Vagina (tissue), 2 donors: Measurements from ENCODE around the gene PPP1R14B. TPM values are rescaled to one million over a fixed set of nuclear protein-coding genes. Genes with fewer than 3 reads are reported as not detected.

Experiments
- DNase-seq, 2 donors: peaks; one replicate each; pipeline ENCODE4 v3.0.0-alpha.2; 2017; ENCODE audit errors: extremely low spot score in 2 of 2
- H3K27ac ChIP-seq: fragments of 200-600 bp; sonication (generic); one replicate; pipeline ENCODE4 v1.5.1; 2019
- H3K27me3 ChIP-seq: fragments of 200-600 bp; sonication (generic); one replicate; pipeline ENCODE4 v1.5.1; 2019
- H3K36me3 ChIP-seq, 2 donors: fragments of 200-600 bp; sonication (generic); one replicate each; pipeline ENCODE4 v1.5.1; 2017 to 2019
- H3K4me1 ChIP-seq: fragments of 200-600 bp; sonication (generic); one replicate; pipeline ENCODE4 v1.5.1; 2019
- H3K4me3 ChIP-seq, 2 donors: fragments of 200-600 bp; sonication (generic); 1 replicate in 1 of 2; 2 replicates in 1 of 2; pipeline ENCODE4 v1.5.1; 2016 to 2019
- H3K9me3 ChIP-seq: fragments of 200-600 bp; sonication (generic); one replicate; pipeline ENCODE4 v1.5.1; 2019
- POLR2A ChIP-seq, 2 donors: fragments of 450-650 bp; IDR thresholded peaks; one replicate each; pipeline ENCODE4 v1.6.1; 2017; ENCODE audit warnings: antibody characterized with exemption in 2 of 2, mild to moderate bottlenecking in 2 of 2, moderate library complexity in 2 of 2
- POLR2AphosphoS5 ChIP-seq, 2 donors: sonication (generic); formaldehyde crosslinking; IDR thresholded peaks; one replicate each; pipeline ENCODE4 v1.9.0; 2017; ENCODE audit warnings: antibody characterized with exemption in 2 of 2, mild to moderate bottlenecking in 2 of 2, low read depth in 1 of 2; ENCODE audit not compliant: insufficient read depth in 1 of 2
- intact Hi-C: fragments of 100-400 bp; cut with DNase I; formaldehyde crosslinking; loops from one replicate; pipeline ENCODE4 v1.15.1; 2023
- total RNA-seq: library from RNA; depleted of rRNA; stranded (reverse); fragments of >200 nt; gene quantifications from one replicate; pipeline ENCODE4 v1.2.3, GENCODE V29; 2016
- TF ChIP-seq, protein P1 (sequence below), 3 experiments: fragments of 450-650 bp in 2 of 3; fragments of 200-600 bp in 1 of 3; sonication (generic) in 1 of 3; IDR thresholded peaks; one replicate each; pipeline ENCODE4 v1.5.1; 2017 to 2019; ENCODE audit warnings: antibody characterized with exemption in 3 of 3, mild to moderate bottlenecking in 2 of 3, moderate library complexity in 2 of 3

Gene PPP1R14B
- total RNA-seq, 1 donor from 2014 or later, result 85.2 TPM

GRCh38 chr11:64218628-64219353 is 28.0 kb downstream of the PPP1R14B start:
- no peak overlapping the region for H3K4me3 ChIP-seq
- intact Hi-C loops, result no loop called here
- no peaks in the 10 kb centered on the region for H3K9me3 ChIP-seq
- no peak overlapping the region for H3K27ac ChIP-seq
- no peaks in the 10 kb centered on the region for H3K36me3 ChIP-seq
- peaks cover 10% of the 10 kb centered on the region for H3K4me1 ChIP-seq
- no peaks in the 10 kb centered on the region for H3K27me3 ChIP-seq
- TF ChIP-seq POLR2A (IDR thresholded peaks at IDR 0.05) (no peak), POLR2AphosphoS5 (IDR thresholded peaks at IDR 0.05; ENCODE audit: insufficient read depth in 1 of 2, low read depth in 1 of 2) (no peak)
- TF ChIP-seq, protein P1, sequence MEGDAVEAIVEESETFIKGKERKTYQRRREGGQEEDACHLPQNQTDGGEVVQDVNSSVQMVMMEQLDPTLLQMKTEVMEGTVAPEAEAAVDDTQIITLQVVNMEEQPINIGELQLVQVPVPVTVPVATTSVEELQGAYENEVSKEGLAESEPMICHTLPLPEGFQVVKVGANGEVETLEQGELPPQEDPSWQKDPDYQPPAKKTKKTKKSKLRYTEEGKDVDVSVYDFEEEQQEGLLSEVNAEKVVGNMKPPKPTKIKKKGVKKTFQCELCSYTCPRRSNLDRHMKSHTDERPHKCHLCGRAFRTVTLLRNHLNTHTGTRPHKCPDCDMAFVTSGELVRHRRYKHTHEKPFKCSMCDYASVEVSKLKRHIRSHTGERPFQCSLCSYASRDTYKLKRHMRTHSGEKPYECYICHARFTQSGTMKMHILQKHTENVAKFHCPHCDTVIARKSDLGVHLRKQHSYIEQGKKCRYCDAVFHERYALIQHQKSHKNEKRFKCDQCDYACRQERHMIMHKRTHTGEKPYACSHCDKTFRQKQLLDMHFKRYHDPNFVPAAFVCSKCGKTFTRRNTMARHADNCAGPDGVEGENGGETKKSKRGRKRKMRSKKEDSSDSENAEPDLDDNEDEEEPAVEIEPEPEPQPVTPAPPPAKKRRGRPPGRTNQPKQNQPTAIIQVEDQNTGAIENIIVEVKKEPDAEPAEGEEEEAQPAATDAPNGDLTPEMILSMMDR (IDR thresholded peaks at IDR 0.05), result no peak
- no peak for DNase-seq

GRCh38 chr11:64216879-64217278 is 29.9 kb downstream of the PPP1R14B start:
- no peaks in the 10 kb centered on the region for H3K9me3 ChIP-seq
- no peak overlapping the region for H3K27ac ChIP-seq
- no peak overlapping the region for H3K4me3 ChIP-seq
- no peaks in the 10 kb centered on the region for H3K27me3 ChIP-seq
- H3K4me1 ChIP-seq, result no peaks in the 10 kb centered on the region
- intact Hi-C loops, result no loop called here
- H3K36me3 ChIP-seq, result no peaks in the 10 kb centered on the region
- TF ChIP-seq, protein P1 (IDR thresholded peaks at IDR 0.05), result no peak
- TF ChIP-seq POLR2A (IDR thresholded peaks at IDR 0.05), result no peak
- no peak for TF ChIP-seq POLR2AphosphoS5 (IDR thresholded peaks at IDR 0.05; ENCODE audit: insufficient read depth in 1 of 2, low read depth in 1 of 2)
- DNase-seq, result no peak

DNA sequence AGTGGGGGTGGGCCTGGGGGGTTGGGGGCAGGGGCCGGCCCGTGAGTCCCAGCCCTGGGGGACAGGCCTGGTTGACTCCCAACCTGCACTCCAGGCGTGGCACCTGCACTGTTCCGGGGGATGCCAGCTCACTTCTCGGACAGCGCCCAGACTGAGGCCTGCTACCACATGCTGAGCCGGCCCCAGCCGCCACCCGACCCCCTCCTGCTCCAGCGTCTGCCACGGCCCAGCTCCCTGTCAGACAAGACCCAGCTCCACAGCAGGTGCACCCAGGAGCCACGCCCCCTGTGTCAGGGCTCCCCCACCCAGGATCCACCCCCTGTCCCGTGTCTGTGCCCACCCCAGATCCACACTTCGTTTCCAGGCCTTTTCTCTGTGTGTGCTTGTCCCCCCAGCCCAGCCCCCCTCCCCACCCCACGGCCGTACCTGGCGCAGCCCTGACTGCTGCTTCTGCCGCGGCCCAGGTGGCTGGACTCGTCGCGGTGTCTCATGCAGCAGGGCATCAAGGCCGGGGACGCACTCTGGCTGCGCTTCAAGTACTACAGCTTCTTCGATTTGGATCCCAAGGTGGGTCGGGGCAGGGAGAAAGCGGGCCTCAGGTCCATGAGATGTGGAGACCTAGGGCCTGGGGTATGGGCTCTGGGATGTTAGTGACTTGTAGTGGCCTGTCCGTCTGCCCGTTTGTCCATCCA is 35.4 kb downstream of the PPP1R14B start:
- DNase-seq, result no peak
- no peaks in the 10 kb centered on the region for H3K27me3 ChIP-seq
- H3K4me1 ChIP-seq, result peaks cover 16% of the 10 kb centered on the region
- TF ChIP-seq, protein P1 (IDR thresholded peaks at IDR 0.05), result no peak
- TF ChIP-seq POLR2AphosphoS5 (IDR thresholded peaks at IDR 0.05; ENCODE audit: insufficient read depth in 1 of 2, low read depth in 1 of 2) (no peak), POLR2A (IDR thresholded peaks at IDR 0.05) (no peak)
- intact Hi-C loops, result no loop called here
- H3K27ac ChIP-seq, result no peak overlapping the region
- no peaks in the 10 kb centered on the region for H3K36me3 ChIP-seq
- H3K4me3 ChIP-seq, result no peak overlapping the region
- H3K9me3 ChIP-seq, result no peaks in the 10 kb centered on the region

- no peaks in the 10 kb centered on the region for H3K36me3 ChIP-seq
- no peaks in the 10 kb centered on the region for H3K27me3 ChIP-seq
- intact Hi-C loops, result no loop called here
- no peak overlapping the region for H3K4me3 ChIP-seq
- H3K27ac ChIP-seq, result no peak overlapping the region
- H3K4me1 ChIP-seq, result peaks cover 16% of the 10 kb centered on the region
- no peak for DNase-seq
- H3K9me3 ChIP-seq, result no peaks in the 10 kb centered on the region
- TF ChIP-seq POLR2AphosphoS5 (IDR thresholded peaks at IDR 0.05; ENCODE audit: insufficient read depth in 1 of 2, low read depth in 1 of 2) (no peak), POLR2A (IDR thresholded peaks at IDR 0.05) (no peak)
- TF ChIP-seq, protein P1 (IDR thresholded peaks at IDR 0.05), result no peak
Measured at GRCh38 chr11:64210301-64211020, 36.3 kb downstream of the PPP1R14B start.
